K562 (cell line): ENCODE data around the gene SMAD5. TPM values are rescaled to one million over a fixed set of nuclear protein-coding genes. Genes with fewer than 3 reads are reported as not detected.
A peak's percentile ranks its signal among the peaks of the same experiment; 100 is the strongest.

ENCODE experiments used
- ARHGAP35 ChIP-seq: fragments of 450-650 bp; IDR thresholded peaks from 2 replicates; pipeline ENCODE4 v1.6.1; 2018; ENCODE audit not compliant: partially characterized antibody
- BRD4 ChIP-seq: fragments of 200-600 bp; sonication (generic); IDR thresholded peaks from 2 replicates; pipeline ENCODE4 v1.6.1; 2017; ENCODE audit warnings: inconsistent platforms
- C11orf30 ChIP-seq: fragments of 450-650 bp; IDR thresholded peaks from 2 replicates; pipeline ENCODE4 v1.6.1; 2016; ENCODE audit warnings: low read depth, mild to moderate bottlenecking
- GABPA ChIP-seq: fragments of 200-800 bp; sonication (Bioruptor generic); conservative IDR thresholded peaks from 2 replicates; pipeline ENCODE4 v1.6.1; 2016; ENCODE audit warnings: low read depth, missing genetic modification characterization, missing compliant biosample characterization
- GTF3C2 ChIP-seq: IDR thresholded peaks from 3 replicates; pipeline ENCODE4 v1.6.1; 2011; ENCODE audit warnings: borderline replicate concordance, mild to moderate bottlenecking, moderate library complexity; ENCODE audit not compliant: insufficient read length; ENCODE audit errors: extremely low read depth
- HES1 ChIP-seq: fragments of 450-650 bp; IDR thresholded peaks from 2 replicates; pipeline ENCODE4 v1.6.1; 2016; ENCODE audit warnings: low read depth, mild to moderate bottlenecking, moderate library complexity
- JUN ChIP-seq, 2 experiments: sonication (generic) in 1 of 2; formaldehyde crosslinking in 1 of 2; IDR thresholded peaks; 2 replicates each; pipeline versions ENCODE4 v1.6.1 to v1.8.0; 2012 to 2022; ENCODE audit warnings: borderline replicate concordance in 2 of 2, mild to moderate bottlenecking in 2 of 2, improper control_type of control experiment in 1 of 2, low read depth in 1 of 2, low read length in 1 of 2, missing genetic modification reagents in 1 of 2
- LARP7 ChIP-seq: fragments of 450-650 bp; IDR thresholded peaks from 2 replicates; pipeline ENCODE4 v1.6.1; 2016
- MAFF ChIP-seq: IDR thresholded peaks from 2 replicates; pipeline ENCODE4 v1.6.1; 2012; ENCODE audit warnings: low read length, improper control_type of control experiment
- MAFK ChIP-seq: IDR thresholded peaks from 2 replicates; pipeline ENCODE4 v1.6.1; 2011; ENCODE audit warnings: low read length, improper control_type of control experiment
- MEF2A ChIP-seq: IDR thresholded peaks from 2 replicates; pipeline ENCODE4 v1.6.1; 2011; ENCODE audit warnings: low read depth, mild to moderate bottlenecking, low read length, moderate library complexity; ENCODE audit not compliant: control insufficient read depth
- NFXL1 ChIP-seq: fragments of 450-650 bp; formaldehyde crosslinking; IDR thresholded peaks from 2 replicates; pipeline ENCODE4 v1.4.0; 2021; ENCODE audit warnings: mild to moderate bottlenecking
- RBM17 ChIP-seq: fragments of 200-400 bp; formaldehyde crosslinking; IDR thresholded peaks from 2 replicates; pipeline ENCODE4 v1.6.1; 2017; ENCODE audit warnings: low read depth, mild to moderate bottlenecking, low read length, borderline replicate concordance
- TFE3 ChIP-seq: fragments of 450-650 bp; formaldehyde crosslinking; IDR thresholded peaks from 2 replicates; pipeline ENCODE4 v1.4.0; 2020; ENCODE audit warnings: mild to moderate bottlenecking, mixed read lengths
- ZEB2 ChIP-seq: fragments of 450-650 bp; IDR thresholded peaks from 2 replicates; pipeline ENCODE4 v1.6.1; 2016
- ZNF175 ChIP-seq: fragments of 200-800 bp; sonication (Bioruptor generic); IDR thresholded peaks from 2 replicates; pipeline ENCODE4 v1.6.1; 2016; ENCODE audit warnings: low read depth, mild to moderate bottlenecking, missing genetic modification characterization, missing compliant biosample characterization
- ZNF274 ChIP-seq: IDR thresholded peaks from 2 replicates; pipeline ENCODE4 v1.6.1; 2011; ENCODE audit warnings: low read depth, mild to moderate bottlenecking, low read length, moderate library complexity, borderline replicate concordance
- ZNF3 ChIP-seq: fragments of 250-450 bp; sonication (Bioruptor Pico); IDR thresholded peaks from 2 replicates; pipeline ENCODE4 v1.5.0; 2021; ENCODE audit warnings: mild to moderate bottlenecking, moderate library complexity
- ZNF696 ChIP-seq: fragments of 250-450 bp; sonication (Bioruptor Pico); conservative IDR thresholded peaks from 2 replicates; pipeline ENCODE4 v1.4.0; 2020; ENCODE audit warnings: mild to moderate bottlenecking, moderate library complexity
- ZNF740 ChIP-seq, 3 experiments: fragments of 200-800 bp in 1 of 3; sonication (Bioruptor generic) in 1 of 3; sonication (generic) in 1 of 3; formaldehyde crosslinking in 1 of 3; IDR thresholded peaks; 2 replicates each; pipeline versions ENCODE4 v1.6.1 to v1.8.0; 2016 to 2022; ENCODE audit warnings: mild to moderate bottlenecking in 2 of 3, missing compliant biosample characterization in 2 of 3, missing genetic modification characterization in 2 of 3, missing genetic modification reagents in 1 of 3
- polyA plus RNA-seq, 8 experiments: library from polyadenylated mRNA; depleted of rRNA in 4 of 8; stranded (reverse) in 5 of 8; unstranded in 3 of 8; fragments of >200 nt; fragmentation: Nextera tagmentation in 2 of 8; fragmentation: Illumina TruSeq in 1 of 8; extraction: Ambion mirVana in 2 of 8; extraction: Trizol in 1 of 8; gene quantifications; 2 replicates each; pipeline versions ENCODE4 v1.2.1 to v1.2.3, GENCODE V29; 2011 to 2014; ENCODE audit warnings: inconsistent platforms in 1 of 8, missing spikeins in 1 of 8
- total RNA-seq, 7 experiments: library from RNA; depleted of rRNA in 6 of 7; stranded (reverse); fragments of >200 nt in 6 of 7; fragmentation: Illumina TruSeq in 2 of 7; extraction: Trizol in 2 of 7; gene quantifications; 2 replicates each; pipeline versions ENCODE4 v1.2.1 to v1.2.3, GENCODE V29; 2011 to 2021; ENCODE audit warnings: low replicate concordance in 1 of 7

SMAD5 gene
- total and polyA plus RNA-seq, 9 of the 15 experiments (the other 6 are each of a cell fraction or from before 2014, with no cell fraction given), result 12.4 to 53.9 (median 20.3) TPM

GRCh38 chr5:136086783-136087566 lies 45.7 kb upstream of the SMAD5 start (continued):
- TF ChIP-seq TFE3 (CRISPR knock-in tag), result no peak
- no peak for TF ChIP-seq ZNF274
- TF ChIP-seq C11orf30, result peak; percentile 68; the same call in 1 of the 2 replicates
- TF ChIP-seq ZNF740 (CRISPR knock-in tag; IDR thresholded peaks at IDR 0.05), result no peak
- TF ChIP-seq ZNF740 (tag; IDR thresholded peaks at IDR 0.05), result no peak
- TF ChIP-seq ZNF175 (CRISPR knock-in tag), result no peak
- no peak for TF ChIP-seq LARP7
- TF ChIP-seq MAFK, result peak; percentile 39; the same call in 1 of the 2 replicates
- TF ChIP-seq RBM17, result no peak
- TF ChIP-seq ZNF3 (CRISPR knock-in tag), result no peak
- no peak for TF ChIP-seq GABPA (tag)
- no peak for TF ChIP-seq HES1
- TF ChIP-seq GTF3C2, result no peak
- no peak for TF ChIP-seq NFXL1
- no peak for TF ChIP-seq ZNF696 (CRISPR knock-in tag)
- TF ChIP-seq JUN (IDR thresholded peaks at IDR 0.05; ENCODE audit: borderline replicate concordance, low read depth, low read length), result no peak
- TF ChIP-seq JUN (CRISPR knock-in tag; IDR thresholded peaks at IDR 0.05; ENCODE audit: borderline replicate concordance), result no peak
- TF ChIP-seq ARHGAP35, result no peak
- no peak for TF ChIP-seq BRD4
- TF ChIP-seq ZEB2, result no peak
- TF ChIP-seq MEF2A, result no peak
- 0 out of 2 replicates have a peak, but pooled peaks have one; percentile 35 for TF ChIP-seq MAFF
